Liver (tissue), 9 donors: ENCODE results near the gene HS3ST2. TPM values are rescaled to one million over a fixed set of nuclear protein-coding genes. Genes with fewer than 3 reads are reported as not detected.

Experiments
- DNase-seq: peaks from one replicate; pipeline ENCODE4 v3.0.0-alpha.2; 2017; ENCODE audit warnings: low spot score
- H3K27ac ChIP-seq, 2 donors: one replicate each; pipeline ENCODE4 v1.7.0; 2013; ENCODE audit warnings: inconsistent platforms in 2 of 2, low read length in 2 of 2, control low read depth in 1 of 2, low read depth in 1 of 2, mild to moderate bottlenecking in 1 of 2
- H3K27me3 ChIP-seq, 4 donors: one replicate each; pipeline versions ENCODE4 v1.6.1 to v1.7.0; 2013; ENCODE audit warnings: low read length in 3 of 4, inconsistent platforms in 1 of 4, mild to moderate bottlenecking in 1 of 4, moderate library complexity in 1 of 4; ENCODE audit not compliant: control insufficient read depth in 4 of 4, insufficient read depth in 4 of 4
- H3K36me3 ChIP-seq, 4 donors: one replicate each; pipeline versions ENCODE4 v1.6.1 to v1.7.0; 2013; ENCODE audit warnings: low read length in 3 of 4, mild to moderate bottlenecking in 3 of 4, low read depth in 1 of 4, moderate library complexity in 1 of 4; ENCODE audit not compliant: control insufficient read depth in 4 of 4, insufficient read depth in 3 of 4
- H3K4me1 ChIP-seq, 4 donors: one replicate each; pipeline versions ENCODE4 v1.6.1 to v1.7.0; 2013; ENCODE audit warnings: low read length in 3 of 4, mild to moderate bottlenecking in 3 of 4, moderate library complexity in 1 of 4; ENCODE audit not compliant: control insufficient read depth in 4 of 4, insufficient read depth in 4 of 4
- H3K4me3 ChIP-seq, 3 donors: one replicate each; pipeline versions ENCODE4 v1.6.1 to v1.7.0; 2013; ENCODE audit warnings: low read length in 3 of 3, control low read depth in 1 of 3, low read depth in 1 of 3, mild to moderate bottlenecking in 1 of 3
- H3K9ac ChIP-seq, 2 donors: one replicate each; pipeline ENCODE4 v1.7.0; 2013; ENCODE audit warnings: low read length in 2 of 2, mild to moderate bottlenecking in 2 of 2, moderate library complexity in 2 of 2, control low read depth in 1 of 2, low read depth in 1 of 2
- H3K9me3 ChIP-seq, 4 donors: one replicate each; pipeline versions ENCODE4 v1.6.1 to v1.7.0; 2013; ENCODE audit warnings: low read length in 3 of 4; ENCODE audit not compliant: control insufficient read depth in 4 of 4
- FOXA1 ChIP-seq: IDR thresholded peaks from 2 replicates; pipeline ENCODE4 v1.6.1; 2016; ENCODE audit warnings: antibody characterized with exemption
- FOXA2 ChIP-seq: IDR thresholded peaks from 2 replicates; pipeline ENCODE4 v1.6.1; 2016; ENCODE audit warnings: antibody characterized with exemption
- HNF4A ChIP-seq, 2 donors: conservative IDR thresholded peaks; 2 replicates each; pipeline ENCODE4 v1.6.1; 2016; ENCODE audit warnings: antibody characterized with exemption in 2 of 2, mild to moderate bottlenecking in 2 of 2
- HNF4G ChIP-seq: IDR thresholded peaks from 2 replicates; pipeline ENCODE4 v1.6.1; 2016; ENCODE audit warnings: antibody characterized with exemption
- NR2F2 ChIP-seq: IDR thresholded peaks from 2 replicates; pipeline ENCODE4 v1.6.1; 2016; ENCODE audit warnings: antibody characterized with exemption
- RAD21 ChIP-seq, 2 donors: IDR thresholded peaks; 2 replicates each; pipeline ENCODE4 v1.6.1; 2016; ENCODE audit warnings: antibody characterized with exemption in 2 of 2, mild to moderate bottlenecking in 2 of 2
- RXRA ChIP-seq, 2 donors: IDR thresholded peaks; 2 replicates each; pipeline ENCODE4 v1.6.1; 2017 to 2018; ENCODE audit warnings: antibody characterized with exemption in 2 of 2, mild to moderate bottlenecking in 1 of 2
- SP1 ChIP-seq: IDR thresholded peaks from 2 replicates; pipeline ENCODE4 v1.6.1; 2018; ENCODE audit warnings: antibody characterized with exemption, mild to moderate bottlenecking
- TAF1 ChIP-seq: conservative IDR thresholded peaks from 2 replicates; pipeline ENCODE4 v1.6.1; 2016; ENCODE audit warnings: antibody characterized with exemption, mild to moderate bottlenecking
- YY1 ChIP-seq: IDR thresholded peaks from 2 replicates; pipeline ENCODE4 v1.6.1; 2016; ENCODE audit warnings: antibody characterized with exemption, mild to moderate bottlenecking
- WGBS: extraction: QIAGEN DNeasy Blood & Tissue Kit; methylation state at CpG from one replicate; pipeline ENCODE4 v1.1.7; 2013; 5-methylcytosine and 5-hydroxymethylcytosine counted together
- polyA plus RNA-seq, 2 donors: library from polyadenylated mRNA; stranded (reverse) in 1 of 2; unstranded in 1 of 2; fragments of 200-250 nt in 1 of 2; fragments of >200 nt in 1 of 2; fragmentation: Nextera tagmentation in 1 of 2; extraction: Ambion mirVana in 1 of 2; gene quantifications; one replicate each; pipeline versions ENCODE4 v1.2.1 to v1.2.3, GENCODE V29; 2013 to 2015
- total RNA-seq, 2 donors: library from RNA; depleted of rRNA; stranded (reverse); fragments of >200 nt; gene quantifications; one replicate each; pipeline ENCODE4 v1.2.3, GENCODE V29; 2014
- TF ChIP-seq, protein P1 (sequence below): IDR thresholded peaks from 2 replicates; pipeline ENCODE4 v1.6.1; 2016; ENCODE audit warnings: antibody characterized with exemption
- TF ChIP-seq, protein P2 (sequence below): IDR thresholded peaks from 2 replicates; pipeline ENCODE4 v1.6.1; 2016; ENCODE audit warnings: antibody characterized with exemption, mild to moderate bottlenecking
- TF ChIP-seq, protein P3 (sequence below): fragments of 150-350 bp; IDR thresholded peaks from 2 replicates; pipeline ENCODE4 v1.5.1; 2017; ENCODE audit warnings: improper control_type of control experiment, low read depth, low read length; ENCODE audit not compliant: missing input control
- TF ChIP-seq, protein P4 (sequence below): IDR thresholded peaks from 2 replicates; pipeline ENCODE4 v1.6.1; 2016; ENCODE audit warnings: antibody characterized with exemption
- donor health status: healthy.
- donor health status: healthy.
- donor health status: healthy.
- donor health status: healthy.
- donor health status: healthy.

The HS3ST2 gene
- total and polyA plus RNA-seq, 4 donors = 0.08 to 0.14 (median 0.09) TPM; not detected in 1

DNA sequence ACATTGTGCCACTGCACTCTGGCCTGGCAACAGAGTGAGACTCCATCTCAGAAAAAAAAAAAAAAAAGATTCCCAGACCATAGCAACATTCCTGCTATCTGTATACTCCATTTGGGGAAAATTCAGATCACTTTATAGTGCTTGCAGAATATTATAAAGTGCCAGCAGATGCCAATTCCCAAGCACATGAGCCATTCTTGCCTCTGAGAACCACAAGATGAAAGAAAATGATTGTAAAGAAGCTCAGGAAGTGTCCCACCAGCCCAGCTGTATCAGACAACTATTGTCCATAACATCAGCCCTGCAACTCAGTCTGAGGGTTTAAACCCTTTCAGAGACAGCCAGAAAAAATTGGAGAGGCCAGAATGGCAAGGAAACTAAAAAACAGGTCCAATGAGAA, 69.0 kb downstream of the HS3ST2 start:
- Histone ChIP-seq H3K4me3 (no peak overlapping the region), H3K4me1 (no peaks in the 10 kb centered on the region), H3K27ac (no peak overlapping the region), H3K36me3 (no peaks in the 10 kb centered on the region), H3K9me3 (no peaks in the 10 kb centered on the region), H3K9ac (no peak overlapping the region), H3K27me3 (peaks cover 0 to 9% (median 0%) of the 10 kb centered on the region in 4 donors)
- TF ChIP-seq HNF4A (conservative IDR thresholded peaks at IDR 0.05) (no peak), RAD21 (IDR thresholded peaks at IDR 0.05) (no peak), FOXA2 (no peak), TAF1 (no peak), RXRA (IDR thresholded peaks at IDR 0.05) (no peak), FOXA1 (no peak), NR2F2 (no peak), YY1 (no peak)
- TF ChIP-seq, protein P1, sequence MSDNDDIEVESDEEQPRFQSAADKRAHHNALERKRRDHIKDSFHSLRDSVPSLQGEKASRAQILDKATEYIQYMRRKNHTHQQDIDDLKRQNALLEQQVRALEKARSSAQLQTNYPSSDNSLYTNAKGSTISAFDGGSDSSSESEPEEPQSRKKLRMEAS = no peak
- TF ChIP-seq, protein P2, sequence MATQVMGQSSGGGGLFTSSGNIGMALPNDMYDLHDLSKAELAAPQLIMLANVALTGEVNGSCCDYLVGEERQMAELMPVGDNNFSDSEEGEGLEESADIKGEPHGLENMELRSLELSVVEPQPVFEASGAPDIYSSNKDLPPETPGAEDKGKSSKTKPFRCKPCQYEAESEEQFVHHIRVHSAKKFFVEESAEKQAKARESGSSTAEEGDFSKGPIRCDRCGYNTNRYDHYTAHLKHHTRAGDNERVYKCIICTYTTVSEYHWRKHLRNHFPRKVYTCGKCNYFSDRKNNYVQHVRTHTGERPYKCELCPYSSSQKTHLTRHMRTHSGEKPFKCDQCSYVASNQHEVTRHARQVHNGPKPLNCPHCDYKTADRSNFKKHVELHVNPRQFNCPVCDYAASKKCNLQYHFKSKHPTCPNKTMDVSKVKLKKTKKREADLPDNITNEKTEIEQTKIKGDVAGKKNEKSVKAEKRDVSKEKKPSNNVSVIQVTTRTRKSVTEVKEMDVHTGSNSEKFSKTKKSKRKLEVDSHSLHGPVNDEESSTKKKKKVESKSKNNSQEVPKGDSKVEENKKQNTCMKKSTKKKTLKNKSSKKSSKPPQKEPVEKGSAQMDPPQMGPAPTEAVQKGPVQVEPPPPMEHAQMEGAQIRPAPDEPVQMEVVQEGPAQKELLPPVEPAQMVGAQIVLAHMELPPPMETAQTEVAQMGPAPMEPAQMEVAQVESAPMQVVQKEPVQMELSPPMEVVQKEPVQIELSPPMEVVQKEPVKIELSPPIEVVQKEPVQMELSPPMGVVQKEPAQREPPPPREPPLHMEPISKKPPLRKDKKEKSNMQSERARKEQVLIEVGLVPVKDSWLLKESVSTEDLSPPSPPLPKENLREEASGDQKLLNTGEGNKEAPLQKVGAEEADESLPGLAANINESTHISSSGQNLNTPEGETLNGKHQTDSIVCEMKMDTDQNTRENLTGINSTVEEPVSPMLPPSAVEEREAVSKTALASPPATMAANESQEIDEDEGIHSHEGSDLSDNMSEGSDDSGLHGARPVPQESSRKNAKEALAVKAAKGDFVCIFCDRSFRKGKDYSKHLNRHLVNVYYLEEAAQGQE = no peak
- DNase-seq = no peak

DNA sequence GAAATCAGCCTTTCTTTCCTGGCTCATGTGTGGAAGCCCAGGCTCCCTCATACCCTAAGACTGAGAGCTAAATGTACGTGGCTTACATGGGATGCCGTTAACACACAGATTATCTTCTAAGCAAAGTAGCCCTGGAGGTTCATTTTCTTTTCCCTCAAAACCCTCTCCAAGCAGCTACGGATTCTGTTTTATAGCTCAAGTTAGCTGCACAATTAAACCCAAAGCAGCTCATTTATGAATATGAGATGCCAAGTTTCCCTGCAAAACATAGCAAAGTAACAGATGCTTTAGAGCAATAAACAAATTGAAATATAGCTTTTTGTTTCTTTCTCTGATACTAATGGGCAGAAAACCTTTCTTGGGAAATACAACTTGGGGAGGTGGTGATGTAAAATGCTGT, 72.0 kb downstream of the HS3ST2 start:
- TF ChIP-seq YY1 = no peak
- TF ChIP-seq RAD21 (IDR thresholded peaks at IDR 0.05) = no peak
- no peak for TF ChIP-seq HNF4G
- TF ChIP-seq, protein P1 = no peak
- TF ChIP-seq NR2F2 = no peak
- TF ChIP-seq, protein P3, sequence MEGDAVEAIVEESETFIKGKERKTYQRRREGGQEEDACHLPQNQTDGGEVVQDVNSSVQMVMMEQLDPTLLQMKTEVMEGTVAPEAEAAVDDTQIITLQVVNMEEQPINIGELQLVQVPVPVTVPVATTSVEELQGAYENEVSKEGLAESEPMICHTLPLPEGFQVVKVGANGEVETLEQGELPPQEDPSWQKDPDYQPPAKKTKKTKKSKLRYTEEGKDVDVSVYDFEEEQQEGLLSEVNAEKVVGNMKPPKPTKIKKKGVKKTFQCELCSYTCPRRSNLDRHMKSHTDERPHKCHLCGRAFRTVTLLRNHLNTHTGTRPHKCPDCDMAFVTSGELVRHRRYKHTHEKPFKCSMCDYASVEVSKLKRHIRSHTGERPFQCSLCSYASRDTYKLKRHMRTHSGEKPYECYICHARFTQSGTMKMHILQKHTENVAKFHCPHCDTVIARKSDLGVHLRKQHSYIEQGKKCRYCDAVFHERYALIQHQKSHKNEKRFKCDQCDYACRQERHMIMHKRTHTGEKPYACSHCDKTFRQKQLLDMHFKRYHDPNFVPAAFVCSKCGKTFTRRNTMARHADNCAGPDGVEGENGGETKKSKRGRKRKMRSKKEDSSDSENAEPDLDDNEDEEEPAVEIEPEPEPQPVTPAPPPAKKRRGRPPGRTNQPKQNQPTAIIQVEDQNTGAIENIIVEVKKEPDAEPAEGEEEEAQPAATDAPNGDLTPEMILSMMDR = no peak
- no peak for TF ChIP-seq SP1
- TF ChIP-seq FOXA2 = no peak
- TF ChIP-seq HNF4A (conservative IDR thresholded peaks at IDR 0.05) = no peak
- TF ChIP-seq, protein P4, sequence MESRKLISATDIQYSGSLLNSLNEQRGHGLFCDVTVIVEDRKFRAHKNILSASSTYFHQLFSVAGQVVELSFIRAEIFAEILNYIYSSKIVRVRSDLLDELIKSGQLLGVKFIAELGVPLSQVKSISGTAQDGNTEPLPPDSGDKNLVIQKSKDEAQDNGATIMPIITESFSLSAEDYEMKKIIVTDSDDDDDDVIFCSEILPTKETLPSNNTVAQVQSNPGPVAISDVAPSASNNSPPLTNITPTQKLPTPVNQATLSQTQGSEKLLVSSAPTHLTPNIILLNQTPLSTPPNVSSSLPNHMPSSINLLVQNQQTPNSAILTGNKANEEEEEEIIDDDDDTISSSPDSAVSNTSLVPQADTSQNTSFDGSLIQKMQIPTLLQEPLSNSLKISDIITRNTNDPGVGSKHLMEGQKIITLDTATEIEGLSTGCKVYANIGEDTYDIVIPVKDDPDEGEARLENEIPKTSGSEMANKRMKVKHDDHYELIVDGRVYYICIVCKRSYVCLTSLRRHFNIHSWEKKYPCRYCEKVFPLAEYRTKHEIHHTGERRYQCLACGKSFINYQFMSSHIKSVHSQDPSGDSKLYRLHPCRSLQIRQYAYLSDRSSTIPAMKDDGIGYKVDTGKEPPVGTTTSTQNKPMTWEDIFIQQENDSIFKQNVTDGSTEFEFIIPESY = no peak
- TF ChIP-seq, protein P2 = no peak
- H3K36me3 ChIP-seq = no peaks in the 10 kb centered on the region
- WGBS = 81% methylated on average over 3 of the region's 3 CpGs
- no peaks in the 10 kb centered on the region for H3K4me1 ChIP-seq
- peaks cover 0 to 3% (median 0%) of the 10 kb centered on the region in 4 donors for H3K27me3 ChIP-seq
- H3K9me3 ChIP-seq = no peaks in the 10 kb centered on the region
- H3K4me3 ChIP-seq = no peak overlapping the region
- no peak for DNase-seq
- H3K9ac ChIP-seq = no peak overlapping the region
- no peak overlapping the region for H3K27ac ChIP-seq
